Right lobe of liver (tissue), 4 donors: Measurements from ENCODE around the gene PLEKHA1.

Experiments
- POLR2A ChIP-seq: fragments of 450-650 bp; IDR thresholded peaks from one replicate; pipeline ENCODE4 v1.6.1; 2017; ENCODE audit warnings: antibody characterized with exemption, mild to moderate bottlenecking
- TF ChIP-seq, protein P1 (sequence below), 4 donors: fragments of 200-600 bp in 3 of 4; fragments of 450-650 bp in 1 of 4; IDR thresholded peaks; one replicate each; pipeline versions ENCODE4 v1.5.1 to v1.8.0; 2016 to 2022; ENCODE audit warnings: antibody characterized with exemption in 4 of 4, mild to moderate bottlenecking in 2 of 4
- donor health status: DM: no; HTN: no; CAD: no.
- donor health status: DM: no; HTN: no; CAD: no.
- donor health status: DM: no; HTN: yes; CAD: no.

DNA sequence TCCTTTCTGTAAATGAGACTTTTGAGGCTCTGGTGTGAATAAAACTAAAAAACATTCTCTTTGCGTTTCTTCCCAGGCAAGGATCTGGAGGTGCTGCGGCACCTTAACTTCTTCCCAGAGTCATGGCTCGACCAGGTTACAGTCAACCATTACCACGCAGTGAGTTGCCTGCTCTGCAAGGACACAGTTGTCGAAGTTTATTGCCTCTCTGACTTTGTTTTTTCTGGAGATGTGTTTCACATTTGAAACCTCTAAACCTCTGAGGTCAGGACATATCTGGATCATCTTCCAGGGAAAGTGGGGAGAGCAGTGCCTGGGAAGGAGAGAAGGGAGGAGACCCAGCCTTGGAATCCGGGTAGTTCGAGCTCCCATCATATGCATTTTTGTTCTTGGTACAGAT is 43.4 kb upstream of the PLEKHA1 start:
- TF ChIP-seq, protein P1, sequence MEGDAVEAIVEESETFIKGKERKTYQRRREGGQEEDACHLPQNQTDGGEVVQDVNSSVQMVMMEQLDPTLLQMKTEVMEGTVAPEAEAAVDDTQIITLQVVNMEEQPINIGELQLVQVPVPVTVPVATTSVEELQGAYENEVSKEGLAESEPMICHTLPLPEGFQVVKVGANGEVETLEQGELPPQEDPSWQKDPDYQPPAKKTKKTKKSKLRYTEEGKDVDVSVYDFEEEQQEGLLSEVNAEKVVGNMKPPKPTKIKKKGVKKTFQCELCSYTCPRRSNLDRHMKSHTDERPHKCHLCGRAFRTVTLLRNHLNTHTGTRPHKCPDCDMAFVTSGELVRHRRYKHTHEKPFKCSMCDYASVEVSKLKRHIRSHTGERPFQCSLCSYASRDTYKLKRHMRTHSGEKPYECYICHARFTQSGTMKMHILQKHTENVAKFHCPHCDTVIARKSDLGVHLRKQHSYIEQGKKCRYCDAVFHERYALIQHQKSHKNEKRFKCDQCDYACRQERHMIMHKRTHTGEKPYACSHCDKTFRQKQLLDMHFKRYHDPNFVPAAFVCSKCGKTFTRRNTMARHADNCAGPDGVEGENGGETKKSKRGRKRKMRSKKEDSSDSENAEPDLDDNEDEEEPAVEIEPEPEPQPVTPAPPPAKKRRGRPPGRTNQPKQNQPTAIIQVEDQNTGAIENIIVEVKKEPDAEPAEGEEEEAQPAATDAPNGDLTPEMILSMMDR (IDR thresholded peaks at IDR 0.05): no peak
- no peak for TF ChIP-seq POLR2A
